Body of pancreas (tissue), 4 donors: ENCODE measurements around the gene MYO5A.

Experiments used
- CTCF ChIP-seq, 7 experiments: fragments of 450-650 bp in 4 of 7; fragments of 200-600 bp in 3 of 7; sonication (generic) in 3 of 7; IDR thresholded peaks; one replicate each; pipeline ENCODE4 v1.5.1; 2016 to 2019; ENCODE audit warnings: antibody characterized with exemption in 7 of 7
- POLR2A ChIP-seq, 3 donors: fragments of 450-650 bp; IDR thresholded peaks; one replicate each; pipeline ENCODE4 v1.6.1; 2016; ENCODE audit warnings: antibody characterized with exemption in 3 of 3, mild to moderate bottlenecking in 2 of 3

- TF ChIP-seq CTCF (IDR thresholded peaks at IDR 0.05) (no peak), POLR2A (IDR thresholded peaks at IDR 0.05) (no peak)
Measured at GRCh38 chr15:52259503-52259902, 269.2 kb downstream of the MYO5A start.
